Endodermal cell (in vitro differentiated cells): ENCODE measurements around the gene TFAM. TPM values are rescaled to one million over a fixed set of nuclear protein-coding genes. Genes with fewer than 3 reads are reported as not detected.

Experiments
- DNase-seq: peaks from one replicate; pipeline ENCODE4 v3.0.0-alpha.2; 2017
- H3K27ac ChIP-seq: 2 replicates; pipeline ENCODE4 v1.5.1; 2013; ENCODE audit warnings: mild to moderate bottlenecking, low read depth, low read length, moderate library complexity
- H3K27me3 ChIP-seq: 2 replicates; pipeline ENCODE4 v1.6.1; 2013; ENCODE audit warnings: mild to moderate bottlenecking, low read length, moderate library complexity; ENCODE audit not compliant: insufficient read depth, control insufficient read depth, poor library complexity, severe bottlenecking
- H3K36me3 ChIP-seq: 2 replicates; pipeline ENCODE4 v1.7.0; 2013; ENCODE audit warnings: mild to moderate bottlenecking, low read length, moderate library complexity; ENCODE audit not compliant: control insufficient read depth, insufficient read depth
- H3K4me1 ChIP-seq: one replicate; pipeline ENCODE4 v1.7.0; 2013; ENCODE audit warnings: low read length; ENCODE audit not compliant: control insufficient read depth, insufficient read depth
- H3K4me3 ChIP-seq: 2 replicates; pipeline ENCODE4 v1.5.1; 2013; ENCODE audit warnings: mild to moderate bottlenecking, low read length, moderate library complexity
- H3K9ac ChIP-seq: 2 replicates; pipeline ENCODE4 v1.6.1; 2013; ENCODE audit warnings: mild to moderate bottlenecking, low read length, moderate library complexity; ENCODE audit not compliant: poor library complexity, severe bottlenecking; ENCODE audit errors: extremely low read depth
- H3K9me3 ChIP-seq: 2 replicates; pipeline ENCODE4 v1.6.1; 2013; ENCODE audit warnings: mild to moderate bottlenecking, low read length, moderate library complexity; ENCODE audit not compliant: control insufficient read depth
- H3K27ac Mint-ChIP-seq: 2 replicates; pipeline ENCODE4 v1.8.0; 2020; ENCODE audit warnings: mixed read lengths
- H3K27me3 Mint-ChIP-seq: 2 replicates; pipeline ENCODE4 v1.8.0; 2021; ENCODE audit warnings: mild to moderate bottlenecking, mixed read lengths; ENCODE audit not compliant: insufficient read depth
- H3K36me3 Mint-ChIP-seq: 2 replicates; pipeline ENCODE4 v1.8.0; 2020; ENCODE audit warnings: low read depth, mixed read lengths
- H3K4me1 Mint-ChIP-seq: 2 replicates; pipeline ENCODE4 v1.8.0; 2020; ENCODE audit warnings: mixed read lengths
- H3K4me3 Mint-ChIP-seq: 2 replicates; pipeline ENCODE4 v1.8.0; 2020; ENCODE audit warnings: mild to moderate bottlenecking, moderate library complexity, mixed read lengths
- H3K9me3 Mint-ChIP-seq: 2 replicates; pipeline ENCODE4 v1.8.0; 2020; ENCODE audit warnings: mild to moderate bottlenecking, mixed read lengths
- WGBS, 2 experiments: methylation state at CpG; one replicate each; pipeline versions ENCODE4 v1.1.5 to v1.1.7; 2013; ENCODE audit warnings: missing lambda C conversion rate in 2 of 2, mixed read lengths in 1 of 2; ENCODE audit not compliant: insufficient coverage in 1 of 2, insufficient read length in 1 of 2; 5-methylcytosine and 5-hydroxymethylcytosine counted together
- total RNA-seq, 2 donors: library from RNA; stranded (reverse); fragmentation: NEBNext Ultra II Directional in 1 of 2; extraction: Animal tissue kit (Norgen Biotek cat#: 25700) in 1 of 2; gene quantifications; 2 replicates in 1 of 2; 3 replicates in 1 of 2; pipeline ENCODE4 v1.2.1, GENCODE V29; 2021
- TF ChIP-seq, protein P1 (sequence below): fragments of 200-600 bp; sonication (generic); conservative IDR thresholded peaks from 2 replicates; pipeline ENCODE4 v1.5.0; 2021; ENCODE audit warnings: antibody characterized with exemption, mild to moderate bottlenecking

Gene TFAM
- total RNA-seq, 2 donors from 2014 or later: 68.6 to 72.9 TPM

DNA sequence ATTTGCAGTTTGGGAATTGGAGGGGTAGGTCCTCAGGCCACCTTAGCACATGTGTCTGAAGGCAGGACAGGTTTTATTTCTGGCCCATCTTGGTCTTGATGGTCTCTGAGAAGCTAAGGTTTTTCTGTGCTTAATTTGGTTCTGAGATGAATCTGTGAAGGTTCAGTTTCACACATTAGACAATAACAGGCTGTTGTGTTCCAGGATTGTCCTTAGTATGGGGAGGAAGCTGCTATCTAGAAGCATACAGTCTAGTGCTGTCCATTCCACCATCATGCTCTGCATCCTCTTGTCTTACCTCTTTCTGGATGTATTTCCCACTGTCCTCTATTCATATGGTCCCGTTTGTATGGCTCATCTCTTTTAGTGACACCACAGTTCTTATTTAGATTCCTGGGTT is 43.3 kb upstream of the TFAM start:
- Histone ChIP-seq H3K27ac (no peak overlapping the region), H3K9me3 (no peaks in the 10 kb centered on the region), H3K4me3 (no peak overlapping the region), H3K9ac (no peak overlapping the region), H3K4me1 (no peaks in the 10 kb centered on the region), H3K36me3 (peaks cover 6% of the 10 kb centered on the region), H3K27me3 (no peaks in the 10 kb centered on the region)
- peak overlapping the region; percentile 41 for H3K27ac Mint-ChIP-seq
- no peaks in the 10 kb centered on the region for H3K27me3 Mint-ChIP-seq
- no peak for DNase-seq
- WGBS, 2 experiments: 100% methylated on average over 1 of the region's 1 CpG; no CpG with 5 or more reads in 1 of the 2 experiments
- H3K9me3 Mint-ChIP-seq: no peaks in the 10 kb centered on the region
- TF ChIP-seq, protein P1, sequence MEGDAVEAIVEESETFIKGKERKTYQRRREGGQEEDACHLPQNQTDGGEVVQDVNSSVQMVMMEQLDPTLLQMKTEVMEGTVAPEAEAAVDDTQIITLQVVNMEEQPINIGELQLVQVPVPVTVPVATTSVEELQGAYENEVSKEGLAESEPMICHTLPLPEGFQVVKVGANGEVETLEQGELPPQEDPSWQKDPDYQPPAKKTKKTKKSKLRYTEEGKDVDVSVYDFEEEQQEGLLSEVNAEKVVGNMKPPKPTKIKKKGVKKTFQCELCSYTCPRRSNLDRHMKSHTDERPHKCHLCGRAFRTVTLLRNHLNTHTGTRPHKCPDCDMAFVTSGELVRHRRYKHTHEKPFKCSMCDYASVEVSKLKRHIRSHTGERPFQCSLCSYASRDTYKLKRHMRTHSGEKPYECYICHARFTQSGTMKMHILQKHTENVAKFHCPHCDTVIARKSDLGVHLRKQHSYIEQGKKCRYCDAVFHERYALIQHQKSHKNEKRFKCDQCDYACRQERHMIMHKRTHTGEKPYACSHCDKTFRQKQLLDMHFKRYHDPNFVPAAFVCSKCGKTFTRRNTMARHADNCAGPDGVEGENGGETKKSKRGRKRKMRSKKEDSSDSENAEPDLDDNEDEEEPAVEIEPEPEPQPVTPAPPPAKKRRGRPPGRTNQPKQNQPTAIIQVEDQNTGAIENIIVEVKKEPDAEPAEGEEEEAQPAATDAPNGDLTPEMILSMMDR: no peak
- peaks cover 17% of the 10 kb centered on the region for H3K36me3 Mint-ChIP-seq
- peaks cover 32% of the 10 kb centered on the region for H3K4me1 Mint-ChIP-seq
- no peak overlapping the region for H3K4me3 Mint-ChIP-seq

DNA sequence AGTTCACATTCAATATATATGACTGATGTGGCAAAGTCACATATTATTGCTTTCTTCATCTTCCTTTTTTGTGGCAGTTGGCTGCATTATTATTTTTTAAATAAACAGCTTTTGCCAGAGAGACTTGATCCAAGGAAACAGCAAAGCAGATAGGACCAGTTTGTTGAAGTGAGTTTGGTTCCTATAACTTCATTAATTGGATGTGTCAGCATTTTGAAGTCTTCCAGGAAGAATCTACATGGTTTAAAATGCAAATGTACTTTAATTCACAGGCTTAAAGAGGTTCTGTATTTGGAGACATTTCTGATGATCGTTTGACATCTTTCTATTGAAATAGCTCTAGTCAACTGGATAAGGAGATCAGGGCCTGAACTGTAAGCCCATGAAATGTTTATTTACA is 37.2 kb upstream of the TFAM start:
- H3K4me3 Mint-ChIP-seq: no peak overlapping the region
- Histone ChIP-seq H3K4me1 (no peaks in the 10 kb centered on the region), H3K4me3 (no peak overlapping the region), H3K27me3 (no peaks in the 10 kb centered on the region), H3K27ac (no peak overlapping the region), H3K9ac (no peak overlapping the region), H3K36me3 (no peaks in the 10 kb centered on the region), H3K9me3 (no peaks in the 10 kb centered on the region)
- peaks cover 23% of the 10 kb centered on the region for H3K4me1 Mint-ChIP-seq
- WGBS, 2 experiments: 89 to 100% methylated on average over 1 of the region's 1 CpG
- peak overlapping the region; percentile 54 for H3K27ac Mint-ChIP-seq
- no peaks in the 10 kb centered on the region for H3K27me3 Mint-ChIP-seq
- TF ChIP-seq, protein P1: no peak
- H3K9me3 Mint-ChIP-seq: no peaks in the 10 kb centered on the region
- H3K36me3 Mint-ChIP-seq: peaks cover 11% of the 10 kb centered on the region
- DNase-seq: no peak

DNA sequence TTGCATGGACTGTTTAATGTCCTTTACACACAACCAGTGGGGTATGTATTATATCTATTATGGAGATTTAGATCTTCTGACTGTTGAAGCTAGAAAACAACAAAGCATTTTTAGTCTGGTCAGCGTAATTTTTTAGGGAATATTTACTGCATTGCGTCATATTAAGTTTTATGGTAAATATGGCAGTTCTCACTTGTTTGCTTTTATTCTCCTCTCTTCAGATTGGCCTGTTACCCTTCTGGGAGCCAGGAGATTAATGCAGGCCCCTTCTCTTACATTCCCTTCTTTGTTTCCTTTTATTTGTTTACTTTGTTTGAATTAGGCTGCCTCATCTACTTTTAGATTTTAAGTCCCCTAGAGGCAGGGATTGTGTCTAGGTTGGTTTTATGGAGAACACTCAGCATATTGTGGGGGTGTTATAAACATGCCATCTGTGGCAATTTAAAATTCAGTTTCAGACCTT is 36.6 kb upstream of the TFAM start:
- no peaks in the 10 kb centered on the region for H3K9me3 Mint-ChIP-seq

More for the DNA sequence above, 36.6 kb upstream of the TFAM start:
- Mint-ChIP-seq H3K4me3 (no peak overlapping the region), H3K36me3 (peaks cover 11% of the 10 kb centered on the region), H3K27me3 (no peaks in the 10 kb centered on the region), H3K4me1 (peaks cover 25% of the 10 kb centered on the region), H3K27ac (peak overlapping the region; percentile 54)
- H3K9me3 ChIP-seq: no peaks in the 10 kb centered on the region
- WGBS, 2 experiments: 95% methylated on average over 2 of the region's 2 CpGs; no CpG with 5 or more reads in 1 of the 2 experiments
- TF ChIP-seq, protein P1: peak; percentile 22
- H3K9ac ChIP-seq: no peak overlapping the region
- no peaks in the 10 kb centered on the region for H3K36me3 ChIP-seq
- no peaks in the 10 kb centered on the region for H3K27me3 ChIP-seq
- DNase-seq: no peak
- H3K4me1 ChIP-seq: no peaks in the 10 kb centered on the region
- no peak overlapping the region for H3K27ac ChIP-seq
- H3K4me3 ChIP-seq: no peak overlapping the region
